ENCODE measurements around the gene ABHD16A. TPM values are rescaled to one million over a fixed set of nuclear protein-coding genes. Genes with fewer than 3 reads are reported as not detected.

ABHD16A gene
- total and polyA plus RNA-seq, 4 donors = 26.6 to 59.4 (median 34.9) TPM

DNA sequence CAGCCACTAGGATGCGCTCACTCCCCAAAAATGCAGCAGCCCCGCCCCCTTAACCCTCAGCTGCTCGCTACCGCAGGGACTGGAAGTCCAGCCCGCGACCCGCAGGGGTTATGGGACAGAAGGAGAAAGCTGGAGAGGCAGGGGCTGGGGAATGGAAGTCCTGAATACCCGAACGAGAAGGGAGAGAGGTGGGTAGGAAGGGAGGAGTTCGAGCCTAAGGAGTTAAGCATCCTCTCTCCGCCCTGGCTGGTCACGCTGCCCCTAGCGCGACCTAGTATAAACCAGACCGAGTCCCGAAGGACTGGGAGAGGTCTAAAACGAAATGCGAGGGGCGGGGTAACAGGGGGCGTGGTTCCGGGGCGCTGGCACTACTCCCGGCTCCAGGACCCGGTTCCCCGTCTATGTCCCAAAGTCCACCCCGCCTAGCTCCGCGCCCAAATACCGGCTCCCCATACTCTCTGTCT, 26.4 kb upstream of the ABHD16A start (continued):
- TF ChIP-seq, protein P1, sequence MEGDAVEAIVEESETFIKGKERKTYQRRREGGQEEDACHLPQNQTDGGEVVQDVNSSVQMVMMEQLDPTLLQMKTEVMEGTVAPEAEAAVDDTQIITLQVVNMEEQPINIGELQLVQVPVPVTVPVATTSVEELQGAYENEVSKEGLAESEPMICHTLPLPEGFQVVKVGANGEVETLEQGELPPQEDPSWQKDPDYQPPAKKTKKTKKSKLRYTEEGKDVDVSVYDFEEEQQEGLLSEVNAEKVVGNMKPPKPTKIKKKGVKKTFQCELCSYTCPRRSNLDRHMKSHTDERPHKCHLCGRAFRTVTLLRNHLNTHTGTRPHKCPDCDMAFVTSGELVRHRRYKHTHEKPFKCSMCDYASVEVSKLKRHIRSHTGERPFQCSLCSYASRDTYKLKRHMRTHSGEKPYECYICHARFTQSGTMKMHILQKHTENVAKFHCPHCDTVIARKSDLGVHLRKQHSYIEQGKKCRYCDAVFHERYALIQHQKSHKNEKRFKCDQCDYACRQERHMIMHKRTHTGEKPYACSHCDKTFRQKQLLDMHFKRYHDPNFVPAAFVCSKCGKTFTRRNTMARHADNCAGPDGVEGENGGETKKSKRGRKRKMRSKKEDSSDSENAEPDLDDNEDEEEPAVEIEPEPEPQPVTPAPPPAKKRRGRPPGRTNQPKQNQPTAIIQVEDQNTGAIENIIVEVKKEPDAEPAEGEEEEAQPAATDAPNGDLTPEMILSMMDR (IDR thresholded peaks at IDR 0.05; ENCODE audit: low read depth, low read length, missing input control) = peak; percentile 56

DNA sequence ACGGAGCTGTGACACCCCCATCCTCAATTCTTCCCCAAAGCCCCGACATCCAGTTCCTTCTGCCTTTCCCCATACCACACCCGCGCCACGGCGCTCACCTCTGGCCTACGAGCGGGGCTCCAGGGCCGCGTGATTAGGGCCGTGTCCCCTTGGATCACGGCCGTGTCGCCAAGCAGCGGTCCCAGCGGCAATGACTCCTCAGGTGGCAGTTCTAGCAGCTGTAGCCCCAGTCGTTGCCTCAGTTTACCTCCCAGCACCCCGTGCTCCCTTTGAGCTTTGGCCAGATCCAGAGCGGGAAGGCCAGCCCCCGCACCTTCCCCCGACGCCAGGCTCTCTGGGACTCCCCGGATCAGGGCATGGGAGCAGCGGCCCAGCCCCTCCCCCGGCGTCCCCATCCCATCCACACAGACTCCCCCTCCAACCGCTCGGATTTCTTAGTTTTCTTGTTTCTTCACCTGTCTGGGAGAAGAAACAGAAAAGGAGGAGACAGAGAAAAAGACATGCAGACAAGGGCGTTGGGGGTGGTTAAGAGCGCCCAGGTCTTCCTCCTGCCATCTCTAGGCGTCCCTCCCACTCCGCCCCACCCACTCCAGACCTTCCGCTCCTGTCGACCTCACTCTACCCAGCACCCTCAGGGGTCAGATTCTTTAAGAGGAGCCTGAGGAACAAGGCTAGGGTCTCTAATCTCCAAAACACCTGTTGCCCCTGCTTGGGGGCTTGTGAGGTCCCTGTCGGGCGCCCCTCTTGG, 25.8 kb upstream of the ABHD16A start, which contains the start of gene DDAH2:
Gene DDAH2, minus strand, starts transcription at position 533 of the 748 bp plus-strand sequence. Its CDS starts 138 bp downstream, at position 395.
- TF ChIP-seq, protein P2, sequence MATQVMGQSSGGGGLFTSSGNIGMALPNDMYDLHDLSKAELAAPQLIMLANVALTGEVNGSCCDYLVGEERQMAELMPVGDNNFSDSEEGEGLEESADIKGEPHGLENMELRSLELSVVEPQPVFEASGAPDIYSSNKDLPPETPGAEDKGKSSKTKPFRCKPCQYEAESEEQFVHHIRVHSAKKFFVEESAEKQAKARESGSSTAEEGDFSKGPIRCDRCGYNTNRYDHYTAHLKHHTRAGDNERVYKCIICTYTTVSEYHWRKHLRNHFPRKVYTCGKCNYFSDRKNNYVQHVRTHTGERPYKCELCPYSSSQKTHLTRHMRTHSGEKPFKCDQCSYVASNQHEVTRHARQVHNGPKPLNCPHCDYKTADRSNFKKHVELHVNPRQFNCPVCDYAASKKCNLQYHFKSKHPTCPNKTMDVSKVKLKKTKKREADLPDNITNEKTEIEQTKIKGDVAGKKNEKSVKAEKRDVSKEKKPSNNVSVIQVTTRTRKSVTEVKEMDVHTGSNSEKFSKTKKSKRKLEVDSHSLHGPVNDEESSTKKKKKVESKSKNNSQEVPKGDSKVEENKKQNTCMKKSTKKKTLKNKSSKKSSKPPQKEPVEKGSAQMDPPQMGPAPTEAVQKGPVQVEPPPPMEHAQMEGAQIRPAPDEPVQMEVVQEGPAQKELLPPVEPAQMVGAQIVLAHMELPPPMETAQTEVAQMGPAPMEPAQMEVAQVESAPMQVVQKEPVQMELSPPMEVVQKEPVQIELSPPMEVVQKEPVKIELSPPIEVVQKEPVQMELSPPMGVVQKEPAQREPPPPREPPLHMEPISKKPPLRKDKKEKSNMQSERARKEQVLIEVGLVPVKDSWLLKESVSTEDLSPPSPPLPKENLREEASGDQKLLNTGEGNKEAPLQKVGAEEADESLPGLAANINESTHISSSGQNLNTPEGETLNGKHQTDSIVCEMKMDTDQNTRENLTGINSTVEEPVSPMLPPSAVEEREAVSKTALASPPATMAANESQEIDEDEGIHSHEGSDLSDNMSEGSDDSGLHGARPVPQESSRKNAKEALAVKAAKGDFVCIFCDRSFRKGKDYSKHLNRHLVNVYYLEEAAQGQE (IDR thresholded peaks at IDR 0.05) = no peak
- TF ChIP-seq, protein P3, sequence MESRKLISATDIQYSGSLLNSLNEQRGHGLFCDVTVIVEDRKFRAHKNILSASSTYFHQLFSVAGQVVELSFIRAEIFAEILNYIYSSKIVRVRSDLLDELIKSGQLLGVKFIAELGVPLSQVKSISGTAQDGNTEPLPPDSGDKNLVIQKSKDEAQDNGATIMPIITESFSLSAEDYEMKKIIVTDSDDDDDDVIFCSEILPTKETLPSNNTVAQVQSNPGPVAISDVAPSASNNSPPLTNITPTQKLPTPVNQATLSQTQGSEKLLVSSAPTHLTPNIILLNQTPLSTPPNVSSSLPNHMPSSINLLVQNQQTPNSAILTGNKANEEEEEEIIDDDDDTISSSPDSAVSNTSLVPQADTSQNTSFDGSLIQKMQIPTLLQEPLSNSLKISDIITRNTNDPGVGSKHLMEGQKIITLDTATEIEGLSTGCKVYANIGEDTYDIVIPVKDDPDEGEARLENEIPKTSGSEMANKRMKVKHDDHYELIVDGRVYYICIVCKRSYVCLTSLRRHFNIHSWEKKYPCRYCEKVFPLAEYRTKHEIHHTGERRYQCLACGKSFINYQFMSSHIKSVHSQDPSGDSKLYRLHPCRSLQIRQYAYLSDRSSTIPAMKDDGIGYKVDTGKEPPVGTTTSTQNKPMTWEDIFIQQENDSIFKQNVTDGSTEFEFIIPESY (IDR thresholded peaks at IDR 0.05) = no peak
- TF ChIP-seq, protein P4, sequence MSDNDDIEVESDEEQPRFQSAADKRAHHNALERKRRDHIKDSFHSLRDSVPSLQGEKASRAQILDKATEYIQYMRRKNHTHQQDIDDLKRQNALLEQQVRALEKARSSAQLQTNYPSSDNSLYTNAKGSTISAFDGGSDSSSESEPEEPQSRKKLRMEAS (IDR thresholded peaks at IDR 0.05) = no peak
- TF ChIP-seq HNF4G (IDR thresholded peaks at IDR 0.05) = no peak
- Histone ChIP-seq H3K4me3 (ENCODE audit: low read depth in 1 of 3, low read length in 3 of 3) (peak within 1 kb of the TSS; percentile 73 to 77 (median 73)), H3K9me3 (ENCODE audit: control insufficient read depth in 4 of 4, low read length in 3 of 4) (no peaks in the 10 kb centered on the region), H3K27me3 (ENCODE audit: control insufficient read depth in 4 of 4, insufficient read depth in 4 of 4, low read length in 3 of 4) (no peaks in the 10 kb centered on the region), H3K9ac (ENCODE audit: low read depth in 1 of 2, low read length in 2 of 2) (peak within 1 kb of the TSS; percentile 37 to 62), H3K4me1 (ENCODE audit: control insufficient read depth in 4 of 4, insufficient read depth in 4 of 4, low read length in 3 of 4) (peaks cover 3 to 25% (median 12%) of the 10 kb centered on the region in 4 donors), H3K36me3 (ENCODE audit: control insufficient read depth in 4 of 4, insufficient read depth in 3 of 4, low read depth in 1 of 4, low read length in 3 of 4) (peaks cover 6 to 31% (median 19%) of the 10 kb centered on the region in 4 donors), H3K27ac (ENCODE audit: low read depth in 1 of 2, low read length in 2 of 2) (peak within 1 kb of the TSS; percentile 91 to 92)
- DNase-seq (ENCODE audit: low spot score) = no peak
- 34% methylated on average over 36 of the region's 36 CpGs for WGBS

DNA sequence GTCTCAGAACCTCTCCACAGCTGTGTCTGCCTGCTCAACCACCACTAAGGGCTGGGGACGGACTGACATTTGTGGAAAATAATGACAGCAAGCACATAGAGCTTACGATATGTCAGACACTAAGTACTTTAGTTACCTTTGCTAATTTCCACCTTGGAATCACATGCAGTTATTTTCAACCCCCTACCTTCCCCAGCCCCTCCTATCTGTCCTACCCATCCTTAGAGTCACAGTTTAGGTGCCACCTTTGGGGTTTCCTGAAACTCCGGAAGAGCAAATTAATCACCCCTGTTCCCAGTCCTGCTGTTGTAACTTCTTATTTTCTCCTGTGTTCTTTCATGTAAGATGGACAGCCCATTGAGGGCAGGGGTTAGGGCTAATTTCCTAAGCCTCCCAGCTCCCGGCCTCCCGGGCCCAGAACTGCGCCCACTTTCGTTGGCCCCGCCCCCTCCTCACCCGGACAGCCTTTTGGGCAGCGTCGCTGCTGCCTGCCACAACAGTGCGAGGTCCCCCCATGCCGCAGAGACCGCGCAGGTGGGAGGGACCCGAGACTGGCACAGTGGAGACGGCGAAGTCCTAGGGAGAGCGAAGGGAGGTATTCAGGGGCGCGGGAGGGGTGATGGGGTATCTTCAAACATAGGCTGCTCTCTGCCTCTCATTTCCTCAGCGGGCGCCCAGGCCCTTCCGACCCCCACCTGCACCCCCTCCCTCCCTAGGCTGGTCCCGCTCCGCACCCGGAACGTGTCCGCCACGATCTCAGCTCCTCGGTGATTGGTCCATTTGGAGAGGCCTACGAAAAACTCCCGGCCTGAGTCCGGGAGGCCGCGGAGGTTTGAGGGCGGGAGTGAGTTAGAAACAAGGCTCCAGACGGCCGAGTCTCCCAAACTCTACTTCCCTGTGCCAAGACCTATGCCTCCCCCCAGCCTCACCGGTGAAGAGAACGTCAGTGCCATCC, 24.9 kb upstream of the ABHD16A start:
- Histone ChIP-seq H3K4me1 (ENCODE audit: control insufficient read depth in 4 of 4, insufficient read depth in 4 of 4, low read length in 3 of 4) (peaks cover 3 to 21% (median 12%) of the 10 kb centered on the region in 4 donors), H3K27ac (ENCODE audit: low read depth in 1 of 2, low read length in 2 of 2) (peak overlapping the region; percentile 39 to 68), H3K4me3 (ENCODE audit: low read depth in 1 of 3, low read length in 3 of 3) (peak overlapping the region in 1 of 3 donors; percentile 73), H3K36me3 (ENCODE audit: control insufficient read depth in 4 of 4, insufficient read depth in 3 of 4, low read depth in 1 of 4, low read length in 3 of 4) (peaks cover 6 to 24% (median 11%) of the 10 kb centered on the region in 4 donors), H3K27me3 (ENCODE audit: control insufficient read depth in 4 of 4, insufficient read depth in 4 of 4, low read length in 3 of 4) (no peaks in the 10 kb centered on the region), H3K9me3 (ENCODE audit: control insufficient read depth in 4 of 4, low read length in 3 of 4) (no peaks in the 10 kb centered on the region), H3K9ac (ENCODE audit: low read depth in 1 of 2, low read length in 2 of 2) (peak overlapping the region in 1 of 2 donors; percentile 19)
- WGBS = 87% methylated on average over 41 of the region's 41 CpGs
- DNase-seq (ENCODE audit: low spot score) = no peak
- TF ChIP-seq HNF4G (IDR thresholded peaks at IDR 0.05) (no peak), FOXA1 (IDR thresholded peaks at IDR 0.05) (no peak), SP1 (IDR thresholded peaks at IDR 0.05) (no peak), RXRA (IDR thresholded peaks at IDR 0.05) (no peak), FOXA2 (IDR thresholded peaks at IDR 0.05) (no peak), RAD21 (IDR thresholded peaks at IDR 0.05) (no peak), TAF1 (conservative IDR thresholded peaks at IDR 0.05) (no peak)
- TF ChIP-seq, protein P3 (IDR thresholded peaks at IDR 0.05) = no peak
- TF ChIP-seq, protein P2 (IDR thresholded peaks at IDR 0.05) = no peak

All from liver (tissue), 9 donors.